Nephron progenitor cell (in vitro differentiated cells): ENCODE data around the gene NSD2.
A peak's percentile ranks its signal among the peaks of the same experiment; 100 is the strongest.

Experiments used
- DNase-seq: peaks from one replicate; pipeline ENCODE4 v3.0.0; 2021
- H3K27ac Mint-ChIP-seq: 2 replicates; pipeline ENCODE4 v1.8.0; 2021; ENCODE audit warnings: mild to moderate bottlenecking, moderate library complexity, mixed read lengths
- H3K27me3 Mint-ChIP-seq: 2 replicates; pipeline ENCODE4 v1.8.0; 2021; ENCODE audit warnings: mild to moderate bottlenecking, low read depth, mixed read lengths; ENCODE audit not compliant: poor library complexity
- H3K36me3 Mint-ChIP-seq: 2 replicates; pipeline ENCODE4 v1.8.0; 2021; ENCODE audit warnings: low read depth, mixed read lengths
- H3K4me1 Mint-ChIP-seq: 2 replicates; pipeline ENCODE4 v1.8.0; 2021; ENCODE audit warnings: mixed read lengths
- H3K4me3 Mint-ChIP-seq: 2 replicates; pipeline ENCODE4 v1.8.0; 2021; ENCODE audit warnings: mild to moderate bottlenecking, moderate library complexity, mixed read lengths
- H3K9me3 Mint-ChIP-seq: 2 replicates; pipeline ENCODE4 v1.8.0; 2021; ENCODE audit warnings: mild to moderate bottlenecking, moderate library complexity, mixed read lengths
- CTCF ChIP-seq: fragments of 200-600 bp; sonication (generic); IDR thresholded peaks from 2 replicates; pipeline ENCODE4 v1.5.0; 2021; ENCODE audit warnings: antibody characterized with exemption

Gene NSD2

GRCh38 chr4:1882850-1883271, 11.7 kb downstream of the NSD2 start:
- no peak for TF ChIP-seq CTCF
- peak overlapping the region; percentile 33 for H3K27ac Mint-ChIP-seq

GRCh38 chr4:1883583-1883982, 12.4 kb downstream of the NSD2 start:
- no peak overlapping the region for H3K27ac Mint-ChIP-seq
- peaks cover 66% of the 10 kb centered on the region for H3K36me3 Mint-ChIP-seq
- H3K4me1 Mint-ChIP-seq, result peaks cover 20% of the 10 kb centered on the region
- peaks cover 4% of the 10 kb centered on the region for H3K9me3 Mint-ChIP-seq
- DNase-seq, result no peak
- no peaks in the 10 kb centered on the region for H3K27me3 Mint-ChIP-seq
- H3K4me3 Mint-ChIP-seq, result no peak overlapping the region
- no peak for TF ChIP-seq CTCF

More at GRCh38 chr4:1882850-1883271, 11.7 kb downstream of the NSD2 start:
- peaks cover 4% of the 10 kb centered on the region for H3K9me3 Mint-ChIP-seq
- H3K27me3 Mint-ChIP-seq, result no peaks in the 10 kb centered on the region
- H3K4me3 Mint-ChIP-seq, result no peak overlapping the region
- peaks cover 67% of the 10 kb centered on the region for H3K36me3 Mint-ChIP-seq
- peaks cover 23% of the 10 kb centered on the region for H3K4me1 Mint-ChIP-seq
- DNase-seq, result no peak

GRCh38 chr4:1885414-1885813, 14.2 kb downstream of the NSD2 start:
- Mint-ChIP-seq H3K4me3 (no peak overlapping the region), H3K36me3 (peaks cover 60% of the 10 kb centered on the region), H3K4me1 (peaks cover 9% of the 10 kb centered on the region), H3K27ac (peak overlapping the region; percentile 94), H3K27me3 (no peaks in the 10 kb centered on the region), H3K9me3 (peaks cover 9% of the 10 kb centered on the region)
- no peak for TF ChIP-seq CTCF
- no peak for DNase-seq

GRCh38 chr4:1887052-1887451, 15.9 kb downstream of the NSD2 start:
- H3K9me3 Mint-ChIP-seq, result peaks cover 6% of the 10 kb centered on the region
- H3K4me3 Mint-ChIP-seq, result no peak overlapping the region
- H3K36me3 Mint-ChIP-seq, result peaks cover 60% of the 10 kb centered on the region
- peaks cover 4% of the 10 kb centered on the region for H3K4me1 Mint-ChIP-seq
- H3K27me3 Mint-ChIP-seq, result no peaks in the 10 kb centered on the region
- H3K27ac Mint-ChIP-seq, result peak overlapping the region; percentile 36
- DNase-seq, result no peak
- TF ChIP-seq CTCF, result no peak

- Mint-ChIP-seq H3K27ac (no peak overlapping the region), H3K4me3 (no peak overlapping the region), H3K27me3 (no peaks in the 10 kb centered on the region), H3K9me3 (peaks cover 10% of the 10 kb centered on the region), H3K36me3 (peaks cover 68% of the 10 kb centered on the region), H3K4me1 (peaks cover 15% of the 10 kb centered on the region)
- no peak for TF ChIP-seq CTCF
- DNase-seq, result no peak
Observed at GRCh38 chr4:1890979-1891570, 19.9 kb downstream of the NSD2 start.

- DNase-seq, result no peak
- peaks cover 3% of the 10 kb centered on the region for H3K9me3 Mint-ChIP-seq
- peaks cover 35% of the 10 kb centered on the region for H3K4me1 Mint-ChIP-seq
- H3K27me3 Mint-ChIP-seq, result peaks cover 3% of the 10 kb centered on the region
- H3K36me3 Mint-ChIP-seq, result peaks cover 49% of the 10 kb centered on the region
- no peak for TF ChIP-seq CTCF
- no peak overlapping the region for H3K4me3 Mint-ChIP-seq
- peak overlapping the region; percentile 74 for H3K27ac Mint-ChIP-seq
Observed at GRCh38 chr4:1895971-1896657, 24.9 kb downstream of the NSD2 start.
